Astrocyte (in vitro differentiated cells and primary cell): ENCODE results near the gene ADARB2. TPM values are rescaled to one million over a fixed set of nuclear protein-coding genes. Genes with fewer than 3 reads are reported as not detected.

Experiments used
- DNase-seq: peaks from one replicate; pipeline ENCODE4 v3.0.0-alpha.2; 2010; ENCODE audit warnings: low read depth
- FAIRE-seq: peaks from 2 replicates; lab custom pipeline; 2011; peaks lifted over from hg19 to GRCh38; lab: Jason Lieb, UNC
- H2AFZ ChIP-seq: 2 replicates; pipeline ENCODE4 v1.6.0; 2012; ENCODE audit warnings: low read depth, low read length, inconsistent platforms
- H3K27ac ChIP-seq: 2 replicates; pipeline ENCODE4 v1.5.1; 2011; ENCODE audit warnings: low read depth, low read length, inconsistent platforms
- H3K27me3 ChIP-seq: 2 replicates; pipeline ENCODE4 v1.6.0; 2011; ENCODE audit warnings: low read length, inconsistent platforms; ENCODE audit not compliant: insufficient read depth
- H3K36me3 ChIP-seq: 2 replicates; pipeline ENCODE4 v1.5.1; 2011; ENCODE audit warnings: low read length, inconsistent platforms; ENCODE audit not compliant: insufficient read depth
- H3K4me1 ChIP-seq: 2 replicates; pipeline ENCODE4 v1.5.1; 2011; ENCODE audit warnings: low read length, inconsistent platforms; ENCODE audit not compliant: insufficient read depth
- H3K4me2 ChIP-seq: 2 replicates; pipeline ENCODE4 v1.6.0; 2012; ENCODE audit warnings: low read length, inconsistent platforms
- H3K4me3 ChIP-seq: 2 replicates; pipeline ENCODE4 v1.5.1; 2011; ENCODE audit warnings: low read depth, mild to moderate bottlenecking, low read length, inconsistent platforms; ENCODE audit not compliant: insufficient read depth
- H3K79me2 ChIP-seq: 2 replicates; pipeline ENCODE4 v1.6.0; 2012; ENCODE audit warnings: mild to moderate bottlenecking, low read length, inconsistent platforms; ENCODE audit not compliant: insufficient read depth
- H3K9ac ChIP-seq: 2 replicates; pipeline ENCODE4 v1.6.0; 2012; ENCODE audit warnings: mild to moderate bottlenecking, low read length, inconsistent platforms
- H3K9me3 ChIP-seq: 2 replicates; pipeline ENCODE4 v1.5.1; 2012; ENCODE audit warnings: low read depth, mild to moderate bottlenecking, low read length, inconsistent platforms; ENCODE audit not compliant: insufficient read depth
- H4K20me1 ChIP-seq: 2 replicates; pipeline ENCODE4 v1.6.0; 2012; ENCODE audit warnings: low read length, inconsistent platforms; ENCODE audit not compliant: insufficient read depth
- H3K27ac Mint-ChIP-seq: one replicate; pipeline ENCODE4 v1.8.0; 2021; ENCODE audit warnings: mild to moderate bottlenecking, mixed read lengths; ENCODE audit not compliant: unreplicated experiment
- H3K27me3 Mint-ChIP-seq: one replicate; pipeline ENCODE4 v1.8.0; 2021; ENCODE audit warnings: low read depth, mixed read lengths; ENCODE audit not compliant: unreplicated experiment
- H3K36me3 Mint-ChIP-seq: one replicate; pipeline ENCODE4 v1.8.0; 2021; ENCODE audit warnings: low read depth, mixed read lengths; ENCODE audit not compliant: unreplicated experiment
- H3K4me1 Mint-ChIP-seq: one replicate; pipeline ENCODE4 v1.8.0; 2021; ENCODE audit warnings: low read depth, mixed read lengths; ENCODE audit not compliant: unreplicated experiment
- H3K4me3 Mint-ChIP-seq: one replicate; pipeline ENCODE4 v1.8.0; 2021; ENCODE audit warnings: mild to moderate bottlenecking, moderate library complexity, mixed read lengths; ENCODE audit not compliant: unreplicated experiment
- H3K9me3 Mint-ChIP-seq: one replicate; pipeline ENCODE4 v1.8.0; 2021; ENCODE audit warnings: mild to moderate bottlenecking, mixed read lengths; ENCODE audit not compliant: unreplicated experiment
- EZH2 ChIP-seq: IDR thresholded peaks from 2 replicates; pipeline ENCODE4 v1.6.1; 2012; ENCODE audit warnings: mild to moderate bottlenecking, low read length, inconsistent platforms; ENCODE audit not compliant: insufficient read depth
- total RNA-seq: library from RNA; stranded (reverse); gene quantifications from 2 replicates; pipeline ENCODE4 v1.2.1, GENCODE V29; 2021
- TF ChIP-seq, protein P1 (sequence below): IDR thresholded peaks from 2 replicates; pipeline ENCODE4 v1.5.1; 2011; ENCODE audit warnings: low read depth, mild to moderate bottlenecking, inconsistent platforms, low read length, moderate library complexity; ENCODE audit not compliant: insufficient read depth

Gene ADARB2
- total RNA-seq, 1 donor from 2014 or later, result 0.18 TPM

DNA sequence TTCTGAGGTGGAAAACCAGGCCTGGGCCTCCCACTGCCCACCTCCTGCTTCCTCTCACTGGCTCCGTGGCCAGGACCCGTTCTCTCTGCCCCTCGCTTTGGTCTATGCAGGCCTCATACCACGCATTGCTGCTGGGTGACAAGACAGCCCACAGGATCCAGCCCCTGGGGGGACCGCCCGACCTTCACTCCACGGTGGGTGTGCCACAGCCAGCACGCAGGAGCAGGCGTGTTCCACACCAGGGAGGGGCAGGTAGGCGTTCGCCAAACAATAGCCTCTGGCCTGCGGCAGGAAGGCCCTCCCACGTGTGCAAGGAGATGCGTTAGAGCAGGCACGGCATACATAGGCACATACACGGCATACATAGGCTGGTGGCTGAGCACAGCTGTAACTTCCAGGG lies 447.7 kb downstream of the ADARB2 start:
- no peak for TF ChIP-seq EZH2
- TF ChIP-seq, protein P1, sequence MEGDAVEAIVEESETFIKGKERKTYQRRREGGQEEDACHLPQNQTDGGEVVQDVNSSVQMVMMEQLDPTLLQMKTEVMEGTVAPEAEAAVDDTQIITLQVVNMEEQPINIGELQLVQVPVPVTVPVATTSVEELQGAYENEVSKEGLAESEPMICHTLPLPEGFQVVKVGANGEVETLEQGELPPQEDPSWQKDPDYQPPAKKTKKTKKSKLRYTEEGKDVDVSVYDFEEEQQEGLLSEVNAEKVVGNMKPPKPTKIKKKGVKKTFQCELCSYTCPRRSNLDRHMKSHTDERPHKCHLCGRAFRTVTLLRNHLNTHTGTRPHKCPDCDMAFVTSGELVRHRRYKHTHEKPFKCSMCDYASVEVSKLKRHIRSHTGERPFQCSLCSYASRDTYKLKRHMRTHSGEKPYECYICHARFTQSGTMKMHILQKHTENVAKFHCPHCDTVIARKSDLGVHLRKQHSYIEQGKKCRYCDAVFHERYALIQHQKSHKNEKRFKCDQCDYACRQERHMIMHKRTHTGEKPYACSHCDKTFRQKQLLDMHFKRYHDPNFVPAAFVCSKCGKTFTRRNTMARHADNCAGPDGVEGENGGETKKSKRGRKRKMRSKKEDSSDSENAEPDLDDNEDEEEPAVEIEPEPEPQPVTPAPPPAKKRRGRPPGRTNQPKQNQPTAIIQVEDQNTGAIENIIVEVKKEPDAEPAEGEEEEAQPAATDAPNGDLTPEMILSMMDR, result no peak
- H3K36me3 ChIP-seq, result no peaks in the 10 kb centered on the region

GRCh38 chr10:1287971-1288401 lies 449.3 kb downstream of the ADARB2 start:
- Histone ChIP-seq H3K36me3 (no peaks in the 10 kb centered on the region), H2AFZ (no peak overlapping the region), H3K79me2 (no peaks in the 10 kb centered on the region), H3K27ac (no peak overlapping the region), H3K9ac (no peak overlapping the region), H3K27me3 (peaks cover 3% of the 10 kb centered on the region), H3K4me3 (no peak overlapping the region), H3K9me3 (peaks cover 3% of the 10 kb centered on the region), H4K20me1 (no peaks in the 10 kb centered on the region), H3K4me1 (peaks cover 4% of the 10 kb centered on the region), H3K4me2 (no peak overlapping the region)
- Mint-ChIP-seq H3K27ac (no peak overlapping the region), H3K27me3 (peaks cover 33% of the 10 kb centered on the region), H3K4me1 (peaks cover 9% of the 10 kb centered on the region), H3K9me3 (no peaks in the 10 kb centered on the region), H3K4me3 (no peak overlapping the region), H3K36me3 (no peaks in the 10 kb centered on the region)
- no peak for TF ChIP-seq EZH2
- TF ChIP-seq, protein P1, result no peak
- DNase-seq (no peak), FAIRE-seq (no peak)

More for the DNA sequence above, 447.7 kb downstream of the ADARB2 start:
- H3K9ac ChIP-seq, result no peak overlapping the region
- no peaks in the 10 kb centered on the region for H3K27me3 ChIP-seq
- H3K27ac Mint-ChIP-seq, result no peak overlapping the region
- no peaks in the 10 kb centered on the region for H3K79me2 ChIP-seq
- H3K36me3 Mint-ChIP-seq, result no peaks in the 10 kb centered on the region
- H2AFZ ChIP-seq, result peak overlapping the region; percentile 18
- peak overlapping the region; percentile 33 for H3K4me2 ChIP-seq
- H3K4me3 Mint-ChIP-seq, result no peak overlapping the region
- no peaks in the 10 kb centered on the region for H3K9me3 Mint-ChIP-seq
- H3K27me3 Mint-ChIP-seq, result peaks cover 21% of the 10 kb centered on the region
- H3K27ac ChIP-seq, result no peak overlapping the region
- H4K20me1 ChIP-seq, result no peaks in the 10 kb centered on the region
- H3K4me1 Mint-ChIP-seq, result peaks cover 16% of the 10 kb centered on the region
- H3K4me1 ChIP-seq, result peaks cover 4% of the 10 kb centered on the region
- DNase-seq (no peak), FAIRE-seq (no peak)
- no peaks in the 10 kb centered on the region for H3K9me3 ChIP-seq
- no peak overlapping the region for H3K4me3 ChIP-seq

- H2AFZ ChIP-seq, result no peak overlapping the region
- Mint-ChIP-seq H3K27me3 (peaks cover 30% of the 10 kb centered on the region), H3K27ac (no peak overlapping the region), H3K36me3 (no peaks in the 10 kb centered on the region), H3K4me3 (no peak overlapping the region), H3K4me1 (peaks cover 9% of the 10 kb centered on the region), H3K9me3 (no peaks in the 10 kb centered on the region)
- H3K27ac ChIP-seq, result no peak overlapping the region
- no peaks in the 10 kb centered on the region for H3K79me2 ChIP-seq
- no peak for TF ChIP-seq EZH2
- TF ChIP-seq, protein P1, result no peak
- no peak overlapping the region for H3K4me2 ChIP-seq
- H3K36me3 ChIP-seq, result no peaks in the 10 kb centered on the region
- no peaks in the 10 kb centered on the region for H4K20me1 ChIP-seq
- no peak for FAIRE-seq
- H3K4me3 ChIP-seq, result no peak overlapping the region
- H3K9me3 ChIP-seq, result peaks cover 3% of the 10 kb centered on the region
- peaks cover 3% of the 10 kb centered on the region for H3K27me3 ChIP-seq
- H3K9ac ChIP-seq, result no peak overlapping the region
- no peak for DNase-seq
- H3K4me1 ChIP-seq, result peaks cover 4% of the 10 kb centered on the region
Observed at GRCh38 chr10:1287487-1287886, 449.8 kb downstream of the ADARB2 start.
